K562 (cell line): ENCODE data around the gene UBL3. TPM values are rescaled to one million over a fixed set of nuclear protein-coding genes. Genes with fewer than 3 reads are reported as not detected.

Experiments
- ATAC-seq: fragments of 200-7000 bp; cut with Tn5 transposase; 3 replicates; pipeline ENCODE4 v1.9.1; 2020; ENCODE audit warnings: moderate library complexity
- BruUV-seq: library from RNA; stranded (reverse); fragments of 400-500 nt; replicated peaks from 2 replicates; lab custom pipeline; 2021; lab: Mats Ljungman, UMichigan
- CTCF ChIA-PET: fragments of 300-600 bp; formaldehyde crosslinking; extraction: SDS; loops from one replicate; lab custom pipeline; 2021; ENCODE audit warnings: low intra/inter-chr PET ratio; lab: Yijun Ruan, JAX
- POLR2A ChIA-PET: fragments of 300-600, 350-650 bp; sonication (Branson Sonifier 250); formaldehyde crosslinking; extraction: SDS; loops from one replicate; lab custom pipeline; 2021; ENCODE audit warnings: antibody characterized with exemption, inconsistent platforms; lab: Yijun Ruan, JAX
- DNase-seq, 4 experiments: peaks; one replicate each; pipeline versions ENCODE4 v3.0.0 to v3.0.0-alpha.2; 2011 to 2018; ENCODE audit warnings: low spot score in 3 of 4, mixed read lengths in 3 of 4; ENCODE audit errors: extremely low read depth in 1 of 4
- FAIRE-seq: peaks from 2 replicates; lab custom pipeline; 2011; peaks lifted over from hg19 to GRCh38; lab: Jason Lieb, UNC
- H2AFZ ChIP-seq: 2 replicates; pipeline ENCODE4 v1.6.0; 2011; ENCODE audit warnings: low read depth, low read length, control low read depth, inconsistent platforms
- H3K27ac ChIP-seq: fragments of 200-600 bp; 3 replicates; pipeline ENCODE4 v1.8.0; 2011; ENCODE audit warnings: low read depth, mild to moderate bottlenecking, control low read depth, inconsistent platforms, low read length, moderate library complexity, mixed read lengths; ENCODE audit errors: extremely low read depth
- H3K27me3 ChIP-seq, 2 experiments: fragments of 300-600 bp in 1 of 2; 2 replicates in 1 of 2; 3 replicates in 1 of 2; pipeline versions ENCODE4 v1.6.0 to v1.8.0; 2011; ENCODE audit warnings: inconsistent platforms in 2 of 2, low read length in 2 of 2, mild to moderate bottlenecking in 1 of 2, mixed read lengths in 1 of 2, moderate library complexity in 1 of 2; ENCODE audit not compliant: control insufficient read depth in 2 of 2, insufficient read depth in 2 of 2
- H3K36me3 ChIP-seq: fragments of 300-600 bp; 3 replicates; pipeline ENCODE4 v1.8.0; 2011; ENCODE audit warnings: mild to moderate bottlenecking, low read length, inconsistent platforms; ENCODE audit not compliant: control insufficient read depth, insufficient read depth
- H3K4me1 ChIP-seq, 2 experiments: fragments of 200-600 bp in 1 of 2; replicated peaks in 1 of 2; 2 replicates in 1 of 2; 3 replicates in 1 of 2; pipeline versions ENCODE4 v1.5.1 to v1.8.0; 2011; ENCODE audit warnings: inconsistent platforms in 2 of 2, low read length in 2 of 2, mild to moderate bottlenecking in 1 of 2, mixed read lengths in 1 of 2, moderate library complexity in 1 of 2; ENCODE audit not compliant: control insufficient read depth in 2 of 2, insufficient read depth in 2 of 2
- H3K4me2 ChIP-seq: 2 replicates; pipeline ENCODE4 v1.6.1; 2011; ENCODE audit warnings: low read length, control low read depth, inconsistent platforms, mixed read lengths; ENCODE audit not compliant: insufficient read depth
- H3K4me3 ChIP-seq: fragments of 200-600 bp; sonication (generic), shearing (Covaris generic); 2 replicates; pipeline ENCODE4 v1.5.1; 2016; ENCODE audit warnings: control low read depth, inconsistent platforms
- H3K79me2 ChIP-seq: fragments of 200-600 bp; 3 replicates; pipeline ENCODE4 v1.8.0; 2011; ENCODE audit warnings: low read length, inconsistent platforms; ENCODE audit not compliant: control insufficient read depth, insufficient read depth
- H3K9ac ChIP-seq, 2 experiments: 2 replicates each; pipeline versions ENCODE4 v1.6.0 to v1.6.1; 2011; ENCODE audit warnings: low read depth in 2 of 2, low read length in 2 of 2, control low read depth in 1 of 2, inconsistent platforms in 1 of 2, mild to moderate bottlenecking in 1 of 2, mixed read lengths in 1 of 2; ENCODE audit not compliant: insufficient read depth in 1 of 2
- H3K9me1 ChIP-seq: one replicate; pipeline ENCODE4 v1.6.0; 2011; ENCODE audit warnings: inconsistent platforms, mild to moderate bottlenecking, low read length, moderate library complexity; ENCODE audit not compliant: control insufficient read depth, insufficient read depth
- H3K9me3 ChIP-seq: replicated peaks from 2 replicates; pipeline ENCODE4 v1.5.1; 2011; ENCODE audit warnings: low read depth, low read length, inconsistent platforms; ENCODE audit not compliant: control insufficient read depth, insufficient read depth
- H4K20me1 ChIP-seq: replicated peaks from 2 replicates; pipeline ENCODE4 v1.6.1; 2011; ENCODE audit warnings: low read length, inconsistent platforms, mixed read lengths; ENCODE audit not compliant: control insufficient read depth, insufficient read depth
- DACH1 ChIP-seq: fragments of 450-650 bp; IDR thresholded peaks from 2 replicates; pipeline ENCODE4 v1.6.1; 2018; ENCODE audit not compliant: partially characterized antibody
- HDGF ChIP-seq: fragments of 450-650 bp; IDR thresholded peaks from 2 replicates; pipeline ENCODE4 v1.6.1; 2016
- HSF4 ChIP-seq: fragments of 250-450 bp; sonication (Bioruptor Pico); IDR thresholded peaks from 2 replicates; pipeline ENCODE4 v2.1.2; 2022; ENCODE audit warnings: mild to moderate bottlenecking, moderate library complexity, borderline replicate concordance
- KAT2B ChIP-seq: IDR thresholded peaks from one replicate; pipeline ENCODE4 v1.6.1; 2012; ENCODE audit warnings: low read depth, mild to moderate bottlenecking, control low read depth, inconsistent platforms, low read length, moderate library complexity
- KDM2B ChIP-seq: fragments of 250-450 bp; sonication (Bioruptor Pico); IDR thresholded peaks from 2 replicates; pipeline ENCODE4 v1.8.0; 2021; ENCODE audit warnings: mild to moderate bottlenecking, moderate library complexity
- KDM5B ChIP-seq: fragments of 200-600 bp; sonication (generic); IDR thresholded peaks from 2 replicates; pipeline ENCODE4 v1.6.1; 2012; ENCODE audit warnings: low read depth, mild to moderate bottlenecking, moderate library complexity, low read length, control low read depth, inconsistent platforms; ENCODE audit not compliant: insufficient replicate concordance
- MAFG ChIP-seq: fragments of 450-650 bp; conservative IDR thresholded peaks from 2 replicates; pipeline ENCODE4 v1.6.1; 2016; ENCODE audit warnings: missing genetic modification characterization, missing compliant biosample characterization
- NFIX ChIP-seq: fragments of 250-450 bp; sonication (Bioruptor Pico); IDR thresholded peaks from 2 replicates; pipeline ENCODE4 v1.4.0; 2020; ENCODE audit warnings: low read depth, mild to moderate bottlenecking, moderate library complexity
- SNRNP70 ChIP-seq: fragments of 200-400 bp; formaldehyde crosslinking; optimal IDR thresholded peaks from 2 replicates; pipeline ENCODE3; 2017; ENCODE audit warnings: low read depth, low read length
- SRSF7 ChIP-seq: fragments of 200-400 bp; formaldehyde crosslinking; optimal IDR thresholded peaks from 2 replicates; pipeline ENCODE3; 2017; ENCODE audit warnings: mild to moderate bottlenecking, low read depth, low read length
- TEAD1 ChIP-seq, 2 experiments: fragments of 450-650 bp in 1 of 2; sonication (generic) in 1 of 2; formaldehyde crosslinking; IDR thresholded peaks; 2 replicates each; pipeline versions ENCODE4 v1.4.0 to v1.8.0; 2020 to 2022; ENCODE audit warnings: mild to moderate bottlenecking in 2 of 2, missing genetic modification reagents in 1 of 2
- ZNF699 ChIP-seq: fragments of 250-450 bp; sonication (Bioruptor Pico); IDR thresholded peaks from 2 replicates; pipeline ENCODE4 v1.8.0; 2021; ENCODE audit warnings: mild to moderate bottlenecking, moderate library complexity; ENCODE audit not compliant: insufficient replicate concordance
- ZNF780A ChIP-seq: fragments of 250-450 bp; sonication (Bioruptor Pico); IDR thresholded peaks from 2 replicates; pipeline ENCODE4 v1.5.0; 2021; ENCODE audit warnings: mild to moderate bottlenecking
- ZNF830 ChIP-seq: fragments of 250-450 bp; sonication (Bioruptor Pico); IDR thresholded peaks from 2 replicates; pipeline ENCODE4 v1.5.0; 2021; ENCODE audit warnings: mild to moderate bottlenecking
- WGBS: fragments of 100-300 bp; shearing (Covaris generic); methylation state at CpG from one replicate; pipeline ENCODE4 v1.1.6; 2016; ENCODE audit warnings: low coverage, mixed read lengths; ENCODE audit not compliant: insufficient coverage; ENCODE audit errors: missing lambda C conversion rate; 5-methylcytosine and 5-hydroxymethylcytosine counted together
- in situ Hi-C: fragments of 300-500 bp; cut with MboI; formaldehyde crosslinking; loops from 4 replicates; pipeline ENCODE4 v1.15.0; 2018; ENCODE audit warnings: inconsistent platforms, mixed read lengths
- intact Hi-C: fragments of 100-400 bp; cut with micrococcal nuclease; formaldehyde crosslinking; loops from 2 replicates; pipeline ENCODE4 v1.14.2; 2022
- polyA plus RNA-seq, 8 experiments: library from polyadenylated mRNA; depleted of rRNA in 4 of 8; stranded (reverse) in 5 of 8; unstranded in 3 of 8; fragments of >200 nt; fragmentation: Nextera tagmentation in 2 of 8; fragmentation: Illumina TruSeq in 1 of 8; extraction: Ambion mirVana in 2 of 8; extraction: Trizol in 1 of 8; gene quantifications; 2 replicates each; pipeline versions ENCODE4 v1.2.1 to v1.2.3, GENCODE V29; 2011 to 2014; ENCODE audit warnings: inconsistent platforms in 1 of 8, missing spikeins in 1 of 8
- total RNA-seq, 7 experiments: library from RNA; depleted of rRNA in 6 of 7; stranded (reverse); fragments of >200 nt in 6 of 7; fragmentation: Illumina TruSeq in 2 of 7; extraction: Trizol in 2 of 7; gene quantifications; 2 replicates each; pipeline versions ENCODE4 v1.2.1 to v1.2.3, GENCODE V29; 2011 to 2021; ENCODE audit warnings: low replicate concordance in 1 of 7
- TF ChIP-seq, protein P1 (sequence below): sonication (generic); formaldehyde crosslinking; IDR thresholded peaks from 2 replicates; pipeline ENCODE4 v1.4.0; 2020; ENCODE audit warnings: mild to moderate bottlenecking, missing genetic modification reagents
- TF ChIP-seq, protein P2 (sequence below): sonication (generic); formaldehyde crosslinking; IDR thresholded peaks from 2 replicates; pipeline ENCODE4 v1.5.0; 2020; ENCODE audit warnings: missing genetic modification reagents

UBL3 gene
- total and polyA plus RNA-seq, 9 of the 15 experiments (the other 6 are each of a cell fraction or from before 2014, with no cell fraction given) = 0.64 to 2.4 (median 1.8) TPM

DNA sequence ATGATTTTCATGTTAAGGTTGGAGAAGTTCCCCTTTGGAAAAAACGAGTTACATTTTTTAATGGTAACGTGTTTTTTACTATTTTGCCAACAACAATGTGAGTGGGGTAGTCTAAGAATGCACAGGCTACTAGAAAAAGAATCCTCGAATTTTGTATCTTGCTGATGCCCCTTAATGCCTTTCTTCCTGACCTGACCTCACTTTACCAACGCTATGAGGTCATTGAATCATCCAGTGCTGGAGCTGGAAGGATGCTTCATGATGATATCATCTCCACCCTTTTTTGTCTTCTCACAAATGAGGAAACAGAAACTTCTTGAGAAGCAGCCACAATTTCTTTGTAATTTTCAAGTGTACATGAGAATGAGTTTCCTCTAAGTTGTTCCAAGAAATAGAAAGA, 8.2 kb upstream of the UBL3 start (continued):
- TF ChIP-seq, protein P1, sequence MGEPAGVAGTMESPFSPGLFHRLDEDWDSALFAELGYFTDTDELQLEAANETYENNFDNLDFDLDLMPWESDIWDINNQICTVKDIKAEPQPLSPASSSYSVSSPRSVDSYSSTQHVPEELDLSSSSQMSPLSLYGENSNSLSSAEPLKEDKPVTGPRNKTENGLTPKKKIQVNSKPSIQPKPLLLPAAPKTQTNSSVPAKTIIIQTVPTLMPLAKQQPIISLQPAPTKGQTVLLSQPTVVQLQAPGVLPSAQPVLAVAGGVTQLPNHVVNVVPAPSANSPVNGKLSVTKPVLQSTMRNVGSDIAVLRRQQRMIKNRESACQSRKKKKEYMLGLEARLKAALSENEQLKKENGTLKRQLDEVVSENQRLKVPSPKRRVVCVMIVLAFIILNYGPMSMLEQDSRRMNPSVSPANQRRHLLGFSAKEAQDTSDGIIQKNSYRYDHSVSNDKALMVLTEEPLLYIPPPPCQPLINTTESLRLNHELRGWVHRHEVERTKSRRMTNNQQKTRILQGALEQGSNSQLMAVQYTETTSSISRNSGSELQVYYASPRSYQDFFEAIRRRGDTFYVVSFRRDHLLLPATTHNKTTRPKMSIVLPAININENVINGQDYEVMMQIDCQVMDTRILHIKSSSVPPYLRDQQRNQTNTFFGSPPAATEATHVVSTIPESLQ (CRISPR knock-in tag) = no peak
- TF ChIP-seq KDM2B (CRISPR knock-in tag) (no peak), ZNF699 (CRISPR knock-in tag) (no peak), NFIX (no peak), HDGF (no peak)

DNA sequence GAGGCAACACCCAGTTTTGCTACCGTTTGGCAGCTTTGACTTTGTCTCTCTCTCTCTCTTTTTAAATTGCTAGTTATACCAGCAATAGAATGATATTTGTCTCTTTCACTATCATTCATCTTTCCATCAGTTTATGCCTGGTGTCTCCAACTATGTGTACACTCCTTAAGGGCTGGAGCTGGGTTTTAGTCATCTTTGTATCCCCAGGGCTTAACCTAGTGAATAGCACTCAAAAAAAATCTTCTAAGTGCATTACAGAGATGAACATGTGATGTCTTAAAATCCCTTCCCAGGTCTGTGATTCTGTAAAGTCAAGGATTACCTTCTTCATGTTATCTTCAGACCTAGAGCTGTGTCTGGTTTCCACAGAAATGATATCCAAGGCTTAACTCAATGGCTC, 7.8 kb upstream of the UBL3 start:
- FAIRE-seq = no peak

More for the DNA sequence above, 7.8 kb upstream of the UBL3 start:
- Histone ChIP-seq H3K4me3 (no peak overlapping the region), H3K79me2 (no peaks in the 10 kb centered on the region), H3K9ac (no peak overlapping the region), H2AFZ (no peak overlapping the region), H3K4me2 (no peak overlapping the region), H3K4me1 (no peaks in the 10 kb centered on the region), H3K9me3 (no peaks in the 10 kb centered on the region), H3K9me1 (no peaks in the 10 kb centered on the region), H3K27me3 (peaks cover 2 to 8% of the 10 kb centered on the region in 2 experiments; a peak in 1 of 5 replicates), H3K36me3 (no peaks in the 10 kb centered on the region), H3K27ac (no peak overlapping the region), H4K20me1 (no peaks in the 10 kb centered on the region)
- BruUV-seq = no TSS peak
- TF ChIP-seq MAFG = no peak
- TF ChIP-seq, protein P2, sequence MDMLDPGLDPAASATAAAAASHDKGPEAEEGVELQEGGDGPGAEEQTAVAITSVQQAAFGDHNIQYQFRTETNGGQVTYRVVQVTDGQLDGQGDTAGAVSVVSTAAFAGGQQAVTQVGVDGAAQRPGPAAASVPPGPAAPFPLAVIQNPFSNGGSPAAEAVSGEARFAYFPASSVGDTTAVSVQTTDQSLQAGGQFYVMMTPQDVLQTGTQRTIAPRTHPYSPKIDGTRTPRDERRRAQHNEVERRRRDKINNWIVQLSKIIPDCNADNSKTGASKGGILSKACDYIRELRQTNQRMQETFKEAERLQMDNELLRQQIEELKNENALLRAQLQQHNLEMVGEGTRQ = no peak
- no peak for TF ChIP-seq ZNF830 (CRISPR knock-in tag)
- TF ChIP-seq KDM5B = no peak
- TF ChIP-seq TEAD1 (CRISPR knock-in tag; IDR thresholded peaks at IDR 0.05) = no peak
- no peak for TF ChIP-seq ZNF780A (CRISPR knock-in tag)
- TF ChIP-seq SNRNP70 = no peak
- TF ChIP-seq SRSF7 = no peak
- no peak for TF ChIP-seq KAT2B
- TF ChIP-seq DACH1 = no peak
- TF ChIP-seq HSF4 (CRISPR knock-in tag) = no peak
- no peak for DNase-seq
- CTCF ChIA-PET = no interaction called here
- POLR2A ChIA-PET = no interaction called here
- 7% methylated on average over 1 of the region's 1 CpG for WGBS
- intact Hi-C loops = no loop called here
- in situ Hi-C loops = no loop called here
- ATAC-seq = no peak
